ENCODE results near the gene COMMD1. TPM values are rescaled to one million over a fixed set of nuclear protein-coding genes. Genes with fewer than 3 reads are reported as not detected.

COMMD1 gene
- total and polyA plus RNA-seq, 10 donors: 23.9 to 40.1 (median 35.0) TPM

- WGBS, 5 donors: 62 to 86% (median 79%) methylated on average over 1 of the region's 1 CpG
- intact Hi-C loops (cut with DNase I; ENCODE audit: low total_unique reads): no loop called here
- no peaks in the 10 kb centered on the region for H3K27me3 ChIP-seq (replicated peaks in 1 of 7)
- H3K27ac ChIP-seq: no peak overlapping the region
- no peak for TF ChIP-seq POLR2A (IDR thresholded peaks at IDR 0.05)
- no peak for TF ChIP-seq POLR2AphosphoS5 (IDR thresholded peaks at IDR 0.05)
- TF ChIP-seq CTCF (IDR thresholded peaks at IDR 0.05 in 8 of 11, conservative IDR thresholded peaks at IDR 0.05 in 3 of 11): no peak
- no peaks in the 10 kb centered on the region for H3K4me1 ChIP-seq
- no peak for DNase-seq
- no peaks in the 10 kb centered on the region for H3K36me3 ChIP-seq
- H3K9me3 ChIP-seq: no peaks in the 10 kb centered on the region
- H3K4me3 ChIP-seq: no peak overlapping the region
These were observed 179.3 kb downstream of the COMMD1 start for GRCh38 chr2:62084801-62085200.

GRCh38 chr2:62089658-62090057 lies 184.2 kb downstream of the COMMD1 start:
- H3K27me3 ChIP-seq (replicated peaks in 1 of 7): no peaks in the 10 kb centered on the region
- TF ChIP-seq CTCF (IDR thresholded peaks at IDR 0.05 in 8 of 11, conservative IDR thresholded peaks at IDR 0.05 in 3 of 11) (no peak), POLR2A (IDR thresholded peaks at IDR 0.05) (no peak), POLR2AphosphoS5 (IDR thresholded peaks at IDR 0.05) (no peak)
- no peak overlapping the region for H3K27ac ChIP-seq
- no peak for DNase-seq
- H3K4me1 ChIP-seq: no peaks in the 10 kb centered on the region
- no peaks in the 10 kb centered on the region for H3K9me3 ChIP-seq
- no peaks in the 10 kb centered on the region for H3K36me3 ChIP-seq
- H3K4me3 ChIP-seq: no peak overlapping the region
- WGBS, 5 donors: 90 to 98% (median 95%) methylated on average over 3 of the region's 3 CpGs
- intact Hi-C loops (cut with DNase I; ENCODE audit: low total_unique reads): no loop called here

- no peak for DNase-seq
- 92 to 100% (median 97%) methylated on average over 2 of the region's 2 CpGs for WGBS, 5 donors
- intact Hi-C loops (cut with DNase I; ENCODE audit: low total_unique reads): no loop called here
- Histone ChIP-seq H3K4me1 (no peaks in the 10 kb centered on the region), H3K27me3 (replicated peaks in 1 of 7) (no peaks in the 10 kb centered on the region), H3K27ac (no peak overlapping the region), H3K4me3 (no peak overlapping the region), H3K36me3 (no peaks in the 10 kb centered on the region), H3K9me3 (no peaks in the 10 kb centered on the region)
- TF ChIP-seq CTCF (IDR thresholded peaks at IDR 0.05 in 8 of 11, conservative IDR thresholded peaks at IDR 0.05 in 3 of 11) (no peak), POLR2AphosphoS5 (IDR thresholded peaks at IDR 0.05) (no peak), POLR2A (IDR thresholded peaks at IDR 0.05) (no peak)
These were observed 186.0 kb downstream of the COMMD1 start for GRCh38 chr2:62091471-62091870.

- TF ChIP-seq POLR2AphosphoS5 (IDR thresholded peaks at IDR 0.05) (no peak), CTCF (IDR thresholded peaks at IDR 0.05 in 8 of 11, conservative IDR thresholded peaks at IDR 0.05 in 3 of 11) (no peak), POLR2A (IDR thresholded peaks at IDR 0.05) (no peak)
- Histone ChIP-seq H3K4me3 (no peak overlapping the region), H3K9me3 (no peaks in the 10 kb centered on the region), H3K27ac (peak overlapping the region in 1 of 8 donors; percentile 13), H3K4me1 (peaks cover 0 to 27% (median 12%) of the 10 kb centered on the region in 6 donors), H3K27me3 (replicated peaks in 1 of 7) (no peaks in the 10 kb centered on the region), H3K36me3 (no peaks in the 10 kb centered on the region)
- no peak for DNase-seq
- intact Hi-C loops (cut with DNase I; ENCODE audit: low total_unique reads): no loop called here
- 24 to 45% (median 38%) methylated on average over 4 of the region's 4 CpGs for WGBS, 5 donors
These were observed 193.6 kb downstream of the COMMD1 start for GRCh38 chr2:62099050-62099449.
